Suprapubic skin (tissue), 4 donors: ENCODE measurements around the gene CYSRT1. TPM values are rescaled to one million over a fixed set of nuclear protein-coding genes. Genes with fewer than 3 reads are reported as not detected.

ENCODE experiments used
- DNase-seq, 2 donors: peaks; one replicate each; pipeline ENCODE4 v3.0.0-alpha.2; 2019; ENCODE audit warnings: low spot score in 2 of 2
- H3K27ac ChIP-seq: fragments of 200-600 bp; sonication (generic); one replicate; pipeline ENCODE4 v1.5.1; 2019
- H3K27me3 ChIP-seq: fragments of 200-600 bp; sonication (generic); one replicate; pipeline ENCODE4 v1.5.1; 2019
- H3K36me3 ChIP-seq: fragments of 200-600 bp; sonication (generic); one replicate; pipeline ENCODE4 v1.5.1; 2019
- H3K4me1 ChIP-seq: fragments of 200-600 bp; sonication (generic); one replicate; pipeline ENCODE4 v1.5.1; 2019
- H3K4me3 ChIP-seq: fragments of 200-600 bp; sonication (generic); one replicate; pipeline ENCODE4 v1.5.1; 2019; ENCODE audit warnings: mild to moderate bottlenecking
- H3K9me3 ChIP-seq: fragments of 200-600 bp; sonication (generic); one replicate; pipeline ENCODE4 v1.5.1; 2019
- CTCF ChIP-seq, 2 donors: fragments of 200-600 bp in 1 of 2; fragments of 450-650 bp in 1 of 2; sonication (generic) in 1 of 2; IDR thresholded peaks; one replicate each; pipeline ENCODE4 v1.5.1; 2016 to 2019; ENCODE audit warnings: antibody characterized with exemption in 2 of 2, mild to moderate bottlenecking in 1 of 2, moderate library complexity in 1 of 2
- EP300 ChIP-seq: sonication (generic); formaldehyde crosslinking; IDR thresholded peaks from one replicate; pipeline ENCODE4 v1.6.1; 2017; ENCODE audit warnings: antibody characterized with exemption
- POLR2A ChIP-seq, 2 donors: fragments of 450-650 bp; IDR thresholded peaks; one replicate each; pipeline ENCODE4 v1.6.1; 2017; ENCODE audit warnings: antibody characterized with exemption in 2 of 2, mild to moderate bottlenecking in 2 of 2, moderate library complexity in 2 of 2
- POLR2AphosphoS5 ChIP-seq, 3 donors: sonication (generic); formaldehyde crosslinking; IDR thresholded peaks; one replicate each; pipeline ENCODE4 v1.6.1; 2017; ENCODE audit warnings: antibody characterized with exemption in 3 of 3
- WGBS: methylation state at CpG from one replicate; pipeline ENCODE4 v1.1.5; 2018; 5-methylcytosine and 5-hydroxymethylcytosine counted together
- total RNA-seq, 4 donors: library from RNA; depleted of rRNA; stranded (reverse); fragments of >200 nt; gene quantifications; one replicate each; pipeline ENCODE4 v1.1.0, GENCODE V29; 2016

CYSRT1 gene
- total RNA-seq, 4 donors from 2014 or later: 22.8 to 65.7 (median 44.2) TPM

- no peaks in the 10 kb centered on the region for H3K27me3 ChIP-seq
- 30% methylated on average over 2 of the region's 16 CpGs for WGBS
- H3K9me3 ChIP-seq: no peaks in the 10 kb centered on the region
- no peak for TF ChIP-seq EP300
- no peak for TF ChIP-seq CTCF (IDR thresholded peaks at IDR 0.05)
- no peak for TF ChIP-seq POLR2AphosphoS5 (IDR thresholded peaks at IDR 0.05)
- no peak for TF ChIP-seq POLR2A (IDR thresholded peaks at IDR 0.05)
- peak overlapping the region; percentile 15 for H3K4me3 ChIP-seq
- no peak for DNase-seq
- peaks cover 26% of the 10 kb centered on the region for H3K36me3 ChIP-seq
- H3K27ac ChIP-seq: no peak overlapping the region
- peaks cover 60% of the 10 kb centered on the region for H3K4me1 ChIP-seq
Measured at GRCh38 chr9:137194388-137194787, 30.6 kb upstream of the CYSRT1 start.

- DNase-seq: no peak
- TF ChIP-seq CTCF (IDR thresholded peaks at IDR 0.05): no peak
- no peak for TF ChIP-seq EP300
- no peak for TF ChIP-seq POLR2AphosphoS5 (IDR thresholded peaks at IDR 0.05)
- no peak for TF ChIP-seq POLR2A (IDR thresholded peaks at IDR 0.05)
- Histone ChIP-seq H3K4me1 (peaks cover 60% of the 10 kb centered on the region), H3K4me3 (peak overlapping the region; percentile 15), H3K27me3 (no peaks in the 10 kb centered on the region), H3K27ac (no peak overlapping the region), H3K9me3 (no peaks in the 10 kb centered on the region), H3K36me3 (peaks cover 24% of the 10 kb centered on the region)
- WGBS: 62% methylated on average over 9 of the region's 10 CpGs
Measured at GRCh38 chr9:137194909-137195308, 30.1 kb upstream of the CYSRT1 start.

- H3K4me1 ChIP-seq: peaks cover 52% of the 10 kb centered on the region
Measured at GRCh38 chr9:137195525-137196220, 29.3 kb upstream of the CYSRT1 start.

GRCh38 chr9:137198051-137198901 is 26.7 kb upstream of the CYSRT1 start:
- 53% methylated on average over 4 of the region's 19 CpGs for WGBS
- TF ChIP-seq POLR2A (IDR thresholded peaks at IDR 0.05): no peak
- TF ChIP-seq CTCF (IDR thresholded peaks at IDR 0.05): no peak
- H3K27ac ChIP-seq: no peak overlapping the region
- H3K4me3 ChIP-seq: peak overlapping the region; percentile 59
- H3K27me3 ChIP-seq: no peaks in the 10 kb centered on the region
- no peak for DNase-seq
- H3K4me1 ChIP-seq: peaks cover 70% of the 10 kb centered on the region
- H3K9me3 ChIP-seq: no peaks in the 10 kb centered on the region
- no peaks in the 10 kb centered on the region for H3K36me3 ChIP-seq

More at GRCh38 chr9:137195525-137196220, 29.3 kb upstream of the CYSRT1 start:
- Histone ChIP-seq H3K27me3 (no peaks in the 10 kb centered on the region), H3K27ac (no peak overlapping the region), H3K9me3 (no peaks in the 10 kb centered on the region), H3K4me3 (peak overlapping the region; percentile 15), H3K36me3 (peaks cover 16% of the 10 kb centered on the region)
- no peak for DNase-seq
- TF ChIP-seq POLR2AphosphoS5 (IDR thresholded peaks at IDR 0.05) (no peak), EP300 (no peak), CTCF (IDR thresholded peaks at IDR 0.05) (no peak), POLR2A (IDR thresholded peaks at IDR 0.05) (no peak)
- 55% methylated on average over 11 of the region's 21 CpGs for WGBS

- Histone ChIP-seq H3K36me3 (no peaks in the 10 kb centered on the region), H3K27me3 (no peaks in the 10 kb centered on the region), H3K9me3 (no peaks in the 10 kb centered on the region), H3K4me3 (peak overlapping the region; percentile 59), H3K27ac (no peak overlapping the region), H3K4me1 (peaks cover 76% of the 10 kb centered on the region)
- TF ChIP-seq POLR2AphosphoS5 (IDR thresholded peaks at IDR 0.05): no peak
- no peak for TF ChIP-seq EP300
- no peak for TF ChIP-seq CTCF (IDR thresholded peaks at IDR 0.05)
- TF ChIP-seq POLR2A (IDR thresholded peaks at IDR 0.05): no peak
- WGBS: 70% methylated on average over 2 of the region's 11 CpGs
- DNase-seq: no peak
Measured at GRCh38 chr9:137198902-137199283, 26.1 kb upstream of the CYSRT1 start.
